Caco-2 (cell line): ENCODE results near the gene UNC45A. TPM values are rescaled to one million over a fixed set of nuclear protein-coding genes. Genes with fewer than 3 reads are reported as not detected.

Experiments used
- BruUV-seq: library from RNA; stranded (reverse); fragments of 400-500 nt; replicated peaks from 2 replicates; lab custom pipeline; 2021; lab: Mats Ljungman, UMichigan
- CTCF ChIA-PET: fragments of 300-600 bp; sonication (Branson Sonifier 250); formaldehyde crosslinking; loops from one replicate; lab custom pipeline; 2022; ENCODE audit warnings: antibody characterized with exemption; lab: Charles Lee
- POLR2A ChIA-PET: fragments of 300-600 bp; sonication (Branson Sonifier 250); formaldehyde crosslinking; loops from one replicate; lab custom pipeline; 2022; ENCODE audit warnings: antibody characterized with exemption; lab: Charles Lee
- DNase-seq, 2 experiments: peaks; one replicate each; pipeline versions ENCODE4 v3.0.0 to v3.0.0-alpha.2; 2020 to 2022
- H3K27me3 ChIP-seq: replicated peaks from 2 replicates; pipeline ENCODE4 v1.6.0; 2011; ENCODE audit warnings: low read length; ENCODE audit not compliant: control insufficient read depth, insufficient read depth
- H3K36me3 ChIP-seq: 2 replicates; pipeline ENCODE4 v1.5.1; 2011; ENCODE audit warnings: low read length; ENCODE audit not compliant: control insufficient read depth, insufficient read depth
- H3K4me1 ChIP-seq: fragments of 250-450 bp; sonication (Bioruptor Pico); 2 replicates; pipeline ENCODE4 v1.5.1; 2020; ENCODE audit warnings: mild to moderate bottlenecking
- H3K4me3 ChIP-seq: 2 replicates; pipeline ENCODE4 v1.5.1; 2011; ENCODE audit warnings: low read depth, mild to moderate bottlenecking, control low read depth, low read length
- H3K9me3 ChIP-seq: fragments of 250-450 bp; sonication (Bioruptor Pico); 2 replicates; pipeline ENCODE4 v1.5.1; 2020; ENCODE audit warnings: mild to moderate bottlenecking, moderate library complexity
- H3K27ac Mint-ChIP-seq: one replicate; pipeline ENCODE4 v1.8.0; 2022; ENCODE audit warnings: mixed read lengths; ENCODE audit not compliant: unreplicated experiment
- H3K27me3 Mint-ChIP-seq: one replicate; pipeline ENCODE4 v1.8.0; 2022; ENCODE audit warnings: mixed read lengths; ENCODE audit not compliant: insufficient read depth, unreplicated experiment
- H3K36me3 Mint-ChIP-seq: one replicate; pipeline ENCODE4 v1.8.0; 2022; ENCODE audit warnings: mild to moderate bottlenecking, mixed read lengths; ENCODE audit not compliant: insufficient read depth, unreplicated experiment
- H3K4me1 Mint-ChIP-seq: one replicate; pipeline ENCODE4 v1.8.0; 2022; ENCODE audit warnings: low read depth, mixed read lengths; ENCODE audit not compliant: unreplicated experiment
- H3K4me3 Mint-ChIP-seq: one replicate; pipeline ENCODE4 v1.8.0; 2022; ENCODE audit warnings: mild to moderate bottlenecking, moderate library complexity, mixed read lengths; ENCODE audit not compliant: unreplicated experiment
- H3K9me3 Mint-ChIP-seq: one replicate; pipeline ENCODE4 v1.8.0; 2022; ENCODE audit warnings: mixed read lengths; ENCODE audit not compliant: unreplicated experiment
- intact Hi-C: fragments of 100-400 bp; cut with micrococcal nuclease; formaldehyde crosslinking; loops from one replicate; pipeline ENCODE4 v1.10.0; 2022; ENCODE audit not compliant: unreplicated experiment
- total RNA-seq: library from RNA; stranded (reverse); gene quantifications from 2 replicates; pipeline ENCODE4 v1.2.3, GENCODE V29; 2022
- TF ChIP-seq, protein P1 (sequence below), 2 experiments: fragments of 200-600 bp in 1 of 2; IDR thresholded peaks; 1 replicate in 1 of 2; 2 replicates in 1 of 2; pipeline versions ENCODE4 v1.5.1 to v1.8.0; 2011 to 2022; ENCODE audit warnings: antibody characterized with exemption in 1 of 2, control low read depth in 1 of 2, inconsistent platforms in 1 of 2, low read depth in 1 of 2, low read length in 1 of 2, mild to moderate bottlenecking in 1 of 2, moderate library complexity in 1 of 2; ENCODE audit not compliant: insufficient read depth in 1 of 2, severe bottlenecking in 1 of 2, unreplicated experiment in 1 of 2

UNC45A gene
- total RNA-seq, 1 experiment from 2014 or later: 62.6 TPM

DNA sequence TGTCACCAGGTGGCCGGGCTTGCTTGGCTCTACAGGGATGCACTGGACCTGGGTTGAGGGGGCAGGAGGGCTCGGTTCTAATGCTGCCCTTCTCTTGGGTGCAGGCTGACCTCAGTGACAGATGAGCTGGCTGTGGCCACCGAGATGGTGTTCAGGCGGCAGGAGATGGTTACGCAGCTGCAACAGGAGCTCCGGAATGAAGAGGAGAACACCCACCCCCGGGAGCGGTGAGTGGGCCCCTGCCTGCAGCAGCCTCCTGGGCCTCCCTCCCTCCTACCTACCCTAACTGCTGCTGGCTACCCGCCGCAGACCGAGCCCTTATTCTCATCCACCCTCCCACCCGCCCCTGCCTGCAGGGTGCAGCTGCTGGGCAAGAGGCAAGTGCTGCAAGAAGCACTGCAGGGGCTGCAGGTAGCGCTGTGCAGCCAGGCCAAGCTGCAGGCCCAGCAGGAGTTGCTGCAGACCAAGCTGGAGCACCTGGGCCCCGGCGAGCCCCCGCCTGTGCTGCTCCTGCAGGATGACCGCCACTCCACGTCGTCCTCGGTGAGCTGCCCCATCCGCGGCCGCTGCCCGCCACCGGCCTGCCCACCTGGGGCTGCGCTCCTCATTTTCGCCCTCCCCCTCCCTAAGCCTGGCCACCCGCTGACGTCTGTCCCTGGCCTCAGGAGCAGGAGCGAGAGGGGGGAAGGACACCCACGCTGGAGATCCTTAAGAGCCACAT, 45.2 kb upstream of the UNC45A start:
- Histone ChIP-seq H3K27me3 (no peaks in the 10 kb centered on the region), H3K4me1 (no peaks in the 10 kb centered on the region), H3K36me3 (no peaks in the 10 kb centered on the region), H3K9me3 (no peaks in the 10 kb centered on the region), H3K4me3 (no peak overlapping the region)
- ChIA-PET CTCF (interaction anchor here (0.7 to 1.0 kb wide), 2 partner anchors 42 to 242 kb away, joined by 3 read pairs; partner anchors contain the start of gene HDDC3), POLR2A (no interaction called here)
- no peak overlapping the region for H3K27ac Mint-ChIP-seq
- no peaks in the 10 kb centered on the region for H3K27me3 Mint-ChIP-seq
- intact Hi-C loops: loop anchor here (5.0 kb wide), 1 partner anchor 598 kb away; no protein-coding TSS in a partner anchor
- TF ChIP-seq, protein P1, sequence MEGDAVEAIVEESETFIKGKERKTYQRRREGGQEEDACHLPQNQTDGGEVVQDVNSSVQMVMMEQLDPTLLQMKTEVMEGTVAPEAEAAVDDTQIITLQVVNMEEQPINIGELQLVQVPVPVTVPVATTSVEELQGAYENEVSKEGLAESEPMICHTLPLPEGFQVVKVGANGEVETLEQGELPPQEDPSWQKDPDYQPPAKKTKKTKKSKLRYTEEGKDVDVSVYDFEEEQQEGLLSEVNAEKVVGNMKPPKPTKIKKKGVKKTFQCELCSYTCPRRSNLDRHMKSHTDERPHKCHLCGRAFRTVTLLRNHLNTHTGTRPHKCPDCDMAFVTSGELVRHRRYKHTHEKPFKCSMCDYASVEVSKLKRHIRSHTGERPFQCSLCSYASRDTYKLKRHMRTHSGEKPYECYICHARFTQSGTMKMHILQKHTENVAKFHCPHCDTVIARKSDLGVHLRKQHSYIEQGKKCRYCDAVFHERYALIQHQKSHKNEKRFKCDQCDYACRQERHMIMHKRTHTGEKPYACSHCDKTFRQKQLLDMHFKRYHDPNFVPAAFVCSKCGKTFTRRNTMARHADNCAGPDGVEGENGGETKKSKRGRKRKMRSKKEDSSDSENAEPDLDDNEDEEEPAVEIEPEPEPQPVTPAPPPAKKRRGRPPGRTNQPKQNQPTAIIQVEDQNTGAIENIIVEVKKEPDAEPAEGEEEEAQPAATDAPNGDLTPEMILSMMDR (IDR thresholded peaks at IDR 0.05; ENCODE audit: insufficient read depth in 1 of 2, low read depth in 1 of 2, low read length in 1 of 2, severe bottlenecking in 1 of 2, unreplicated experiment in 1 of 2): no peak
- no peaks in the 10 kb centered on the region for H3K4me1 Mint-ChIP-seq
- BruUV-seq: no TSS peak
- H3K4me3 Mint-ChIP-seq: no peak overlapping the region
- no peaks in the 10 kb centered on the region for H3K9me3 Mint-ChIP-seq
- DNase-seq: no peak
- H3K36me3 Mint-ChIP-seq: no peaks in the 10 kb centered on the region

- Mint-ChIP-seq H3K27ac (no peak overlapping the region), H3K4me1 (no peaks in the 10 kb centered on the region), H3K9me3 (no peaks in the 10 kb centered on the region), H3K4me3 (no peak overlapping the region), H3K36me3 (no peaks in the 10 kb centered on the region), H3K27me3 (no peaks in the 10 kb centered on the region)
- POLR2A ChIA-PET: no interaction called here
- Histone ChIP-seq H3K36me3 (no peaks in the 10 kb centered on the region), H3K4me3 (no peak overlapping the region), H3K4me1 (no peaks in the 10 kb centered on the region), H3K27me3 (no peaks in the 10 kb centered on the region), H3K9me3 (no peaks in the 10 kb centered on the region)
- no TSS peak for BruUV-seq
- CTCF ChIA-PET: interaction anchor here (1.0 kb wide), 1 partner anchor 243 kb away, joined by 3 read pairs; no protein-coding TSS in a partner anchor
- TF ChIP-seq, protein P1 (IDR thresholded peaks at IDR 0.05; ENCODE audit: insufficient read depth in 1 of 2, low read depth in 1 of 2, low read length in 1 of 2, severe bottlenecking in 1 of 2, unreplicated experiment in 1 of 2): no peak
- intact Hi-C loops: no loop called here
- DNase-seq: no peak
These were observed 44.2 kb upstream of the UNC45A start for GRCh38 chr15:90890839-90891238.

GRCh38 chr15:90891346-90891949, 43.6 kb upstream of the UNC45A start:
- BruUV-seq: no TSS peak
- no peaks in the 10 kb centered on the region for H3K27me3 ChIP-seq
- intact Hi-C loops: no loop called here
- ChIA-PET CTCF (no interaction called here), POLR2A (no interaction called here)
- DNase-seq: no peak
- TF ChIP-seq, protein P1 (IDR thresholded peaks at IDR 0.05; ENCODE audit: insufficient read depth in 1 of 2, low read depth in 1 of 2, low read length in 1 of 2, severe bottlenecking in 1 of 2, unreplicated experiment in 1 of 2): no peak
- H3K4me1 ChIP-seq: no peaks in the 10 kb centered on the region
- H3K36me3 Mint-ChIP-seq: no peaks in the 10 kb centered on the region
- H3K9me3 Mint-ChIP-seq: no peaks in the 10 kb centered on the region
- no peaks in the 10 kb centered on the region for H3K9me3 ChIP-seq
- no peaks in the 10 kb centered on the region for H3K27me3 Mint-ChIP-seq
- H3K4me3 ChIP-seq: no peak overlapping the region
- H3K36me3 ChIP-seq: no peaks in the 10 kb centered on the region
- no peak overlapping the region for H3K27ac Mint-ChIP-seq
- no peak overlapping the region for H3K4me3 Mint-ChIP-seq
- no peaks in the 10 kb centered on the region for H3K4me1 Mint-ChIP-seq
